ENCODE data around the gene NKAIN2.
"Not testable (repeated sequence)": the region's sequence is repeated elsewhere in the genome, so short reads cannot be mapped to it uniquely, and the experiment has no call there.

The NKAIN2 gene

DNA sequence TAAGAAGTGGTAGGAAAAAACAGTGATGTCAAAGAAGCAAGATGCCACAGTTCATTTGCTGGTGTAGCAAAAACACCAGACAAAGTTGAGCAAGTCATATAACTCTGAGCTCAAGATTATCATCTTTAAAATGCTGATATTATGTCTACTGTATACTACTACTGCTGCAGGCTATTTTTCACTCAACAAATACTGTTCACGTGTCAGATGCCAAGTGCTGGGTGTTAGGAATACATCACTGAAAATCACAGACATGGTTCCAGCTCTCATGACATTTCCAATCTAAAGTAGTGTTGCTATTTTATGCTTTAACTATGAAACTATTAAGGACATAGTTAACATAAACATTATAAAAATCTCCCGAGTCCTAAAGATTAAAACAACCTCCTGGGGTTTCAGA lies 163.0 kb downstream of the NKAIN2 start:
- no peak for DNase-seq (ENCODE audit: low spot score)

DNA sequence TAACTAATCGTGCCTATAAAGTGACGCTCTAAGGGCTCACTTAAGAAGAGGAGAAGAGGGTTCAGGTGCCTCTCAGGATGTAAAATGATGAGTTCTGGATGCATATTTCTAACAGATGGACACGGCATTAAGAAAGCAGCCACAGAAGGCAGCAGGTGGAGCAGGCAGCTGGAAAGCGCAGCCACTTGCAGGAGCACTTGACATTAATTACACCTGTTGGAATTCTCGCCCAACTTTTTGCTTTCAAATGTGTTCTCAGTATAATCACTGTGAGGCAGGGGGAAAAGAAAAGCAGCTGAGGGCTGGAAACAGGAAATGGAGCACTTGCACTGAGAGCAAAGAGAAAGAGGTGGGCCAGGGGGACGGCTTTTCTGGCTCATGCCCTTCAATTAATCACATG lies 164.2 kb downstream of the NKAIN2 start:
- no peak for DNase-seq (ENCODE audit: low spot score)

- DNase-seq (ENCODE audit: low spot score): no peak
Observed at GRCh38 chr6:123972600-123973294, 169.1 kb downstream of the NKAIN2 start.

GRCh38 chr6:123980311-123980710 lies 176.6 kb downstream of the NKAIN2 start:
- no peak for DNase-seq (ENCODE audit: low spot score)

DNA sequence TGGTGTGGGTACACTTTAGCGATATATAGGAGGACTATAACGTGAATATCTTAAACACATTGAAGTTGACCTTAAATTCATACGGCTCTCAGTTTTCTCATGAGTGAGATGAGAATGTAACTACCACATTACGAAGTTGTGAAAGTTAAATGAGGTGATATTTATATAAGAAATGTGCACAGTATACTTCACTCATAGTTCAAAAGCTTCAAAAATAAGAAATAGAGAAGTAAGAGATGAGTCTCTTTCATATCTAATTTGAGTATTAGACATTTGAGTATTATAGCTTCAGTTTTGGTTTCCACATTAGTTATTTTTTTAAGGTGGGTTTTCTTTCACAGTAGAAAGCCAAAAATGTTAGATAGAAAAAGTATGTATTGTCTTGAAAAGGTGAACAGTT lies 183.3 kb downstream of the NKAIN2 start:
- no peak for DNase-seq (ENCODE audit: low spot score)

- not testable (repeated sequence) for DNase-seq (ENCODE audit: low spot score)
Observed at GRCh38 chr6:123989918-123990317, 186.3 kb downstream of the NKAIN2 start.

DNA sequence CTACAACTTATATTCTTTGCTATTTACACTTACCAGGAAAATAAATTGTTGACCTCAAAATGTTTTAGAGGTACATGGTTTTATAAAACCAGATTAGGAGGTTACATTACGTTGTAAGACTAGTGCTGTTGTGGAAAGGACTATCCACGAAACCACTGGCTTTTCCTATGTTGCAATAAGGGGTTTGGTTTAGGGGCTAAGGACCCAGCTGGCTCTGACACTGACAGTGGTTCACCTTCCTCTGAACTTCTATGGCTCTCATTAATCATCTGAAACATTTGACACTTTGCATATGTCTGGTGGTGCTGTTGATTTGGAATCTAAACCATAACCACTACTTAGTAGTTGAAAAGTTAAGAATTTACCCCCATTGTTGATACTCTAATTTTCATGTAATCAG lies 186.7 kb downstream of the NKAIN2 start:
- no peak for DNase-seq (ENCODE audit: low spot score)

- DNase-seq (ENCODE audit: low spot score): no peak
Observed at GRCh38 chr6:123994168-123994567, 190.5 kb downstream of the NKAIN2 start.

DNA sequence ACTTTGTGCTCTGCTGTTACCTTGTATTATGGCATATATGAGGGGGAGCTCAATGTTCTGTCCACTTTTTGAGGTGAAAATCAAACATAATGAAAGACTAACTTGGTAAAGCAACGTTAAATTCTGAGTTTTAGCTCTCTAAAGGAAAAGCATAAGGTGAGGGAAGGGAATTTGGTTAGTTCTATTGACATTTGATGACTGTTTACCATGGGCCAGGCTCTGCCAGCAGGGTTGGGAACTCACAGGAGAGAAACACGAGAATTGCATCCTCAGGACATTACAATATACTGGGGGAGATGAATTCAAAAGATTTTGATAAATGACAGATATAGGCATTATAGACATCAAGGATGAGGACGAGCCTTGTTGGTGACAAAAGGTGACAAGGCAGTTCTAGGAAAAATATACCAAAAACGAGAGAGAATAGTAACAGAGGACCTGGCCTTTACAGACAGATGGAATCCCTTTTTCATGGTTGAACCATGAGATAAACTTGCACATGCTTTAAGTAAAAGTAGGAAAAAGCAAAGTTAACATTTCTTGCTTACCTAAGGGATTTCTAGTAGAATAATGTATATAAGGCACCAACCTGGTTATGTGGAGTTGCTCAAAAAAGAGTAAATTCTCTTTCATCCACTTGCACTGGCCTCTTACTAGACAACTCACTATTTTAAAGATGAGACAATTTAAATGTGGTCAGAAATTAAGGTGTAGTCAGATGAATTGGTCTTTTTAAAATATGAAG lies 191.4 kb downstream of the NKAIN2 start:
- DNase-seq (ENCODE audit: low spot score): no peak

DNA sequence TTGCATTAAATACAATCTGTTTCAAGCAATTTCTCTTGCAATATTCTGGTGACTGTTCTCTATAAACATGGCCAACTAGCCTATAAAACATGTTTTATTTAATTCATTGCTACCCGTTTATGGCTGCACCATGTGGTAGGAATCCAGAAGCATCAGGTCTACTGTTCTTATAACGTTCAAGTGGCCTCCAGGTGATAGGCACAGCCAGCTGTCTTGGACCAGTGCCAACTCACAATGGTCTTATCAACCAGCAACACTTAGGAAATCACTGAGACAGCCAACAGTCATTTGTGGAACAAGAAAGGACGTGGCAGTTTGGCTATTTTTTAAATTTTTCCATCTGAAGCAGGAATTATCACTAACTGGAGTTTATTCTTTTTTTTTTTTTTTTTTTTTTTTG lies 193.6 kb downstream of the NKAIN2 start:
- no peak for DNase-seq (ENCODE audit: low spot score)

DNA sequence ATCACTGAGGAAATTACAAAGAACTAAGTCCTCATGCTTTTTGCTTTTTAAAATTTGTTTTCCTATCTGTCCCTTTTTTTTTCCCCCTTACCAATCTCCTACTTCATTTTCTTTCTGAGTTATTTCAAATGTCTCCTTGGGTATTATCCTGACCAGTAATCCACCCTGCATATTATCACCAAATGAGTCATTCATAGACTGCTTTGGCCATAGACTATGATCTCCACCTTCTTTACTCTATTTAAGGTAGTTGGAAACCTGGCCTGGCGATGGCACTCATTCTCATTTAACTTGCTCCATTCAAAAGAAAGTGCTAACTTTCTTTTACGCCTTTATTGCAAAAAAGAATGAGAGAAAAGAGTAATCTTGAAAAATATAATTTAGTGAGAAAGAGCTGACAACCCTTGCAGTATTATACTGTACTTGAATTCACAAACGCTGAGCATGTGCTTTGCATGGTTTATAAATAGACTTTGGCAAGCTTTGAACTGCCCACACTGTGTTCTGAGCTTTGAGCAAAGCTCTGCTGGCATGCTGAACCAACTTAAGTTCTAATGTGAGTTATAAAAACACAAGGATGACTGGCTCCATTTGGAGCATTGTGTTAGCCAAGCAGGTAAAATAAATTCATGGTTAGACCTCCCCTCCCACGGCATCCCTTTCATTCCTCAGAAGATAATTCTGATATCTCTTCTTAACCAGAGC lies 198.9 kb downstream of the NKAIN2 start:
- no peak for DNase-seq (ENCODE audit: low spot score)

DNA sequence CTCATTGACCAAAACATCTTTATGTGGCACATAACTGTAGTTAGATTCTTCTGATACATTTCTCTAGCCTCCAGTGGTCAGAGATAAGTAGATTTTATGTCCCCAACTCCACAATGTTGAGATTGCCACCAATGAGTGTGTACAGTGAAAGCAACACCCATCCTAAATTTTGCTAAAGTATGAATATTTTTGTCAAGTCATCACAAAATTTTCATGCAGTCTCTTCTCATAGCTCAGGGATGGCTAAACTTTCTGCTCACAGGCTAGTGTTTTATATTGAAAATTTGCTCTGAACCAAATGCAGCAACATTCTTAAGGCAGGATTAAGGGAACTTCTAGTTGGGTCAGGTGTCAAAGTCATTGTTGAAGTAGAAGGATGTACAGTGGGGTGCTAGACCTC lies 203.6 kb downstream of the NKAIN2 start:
- no peak for DNase-seq (ENCODE audit: low spot score)

DNA sequence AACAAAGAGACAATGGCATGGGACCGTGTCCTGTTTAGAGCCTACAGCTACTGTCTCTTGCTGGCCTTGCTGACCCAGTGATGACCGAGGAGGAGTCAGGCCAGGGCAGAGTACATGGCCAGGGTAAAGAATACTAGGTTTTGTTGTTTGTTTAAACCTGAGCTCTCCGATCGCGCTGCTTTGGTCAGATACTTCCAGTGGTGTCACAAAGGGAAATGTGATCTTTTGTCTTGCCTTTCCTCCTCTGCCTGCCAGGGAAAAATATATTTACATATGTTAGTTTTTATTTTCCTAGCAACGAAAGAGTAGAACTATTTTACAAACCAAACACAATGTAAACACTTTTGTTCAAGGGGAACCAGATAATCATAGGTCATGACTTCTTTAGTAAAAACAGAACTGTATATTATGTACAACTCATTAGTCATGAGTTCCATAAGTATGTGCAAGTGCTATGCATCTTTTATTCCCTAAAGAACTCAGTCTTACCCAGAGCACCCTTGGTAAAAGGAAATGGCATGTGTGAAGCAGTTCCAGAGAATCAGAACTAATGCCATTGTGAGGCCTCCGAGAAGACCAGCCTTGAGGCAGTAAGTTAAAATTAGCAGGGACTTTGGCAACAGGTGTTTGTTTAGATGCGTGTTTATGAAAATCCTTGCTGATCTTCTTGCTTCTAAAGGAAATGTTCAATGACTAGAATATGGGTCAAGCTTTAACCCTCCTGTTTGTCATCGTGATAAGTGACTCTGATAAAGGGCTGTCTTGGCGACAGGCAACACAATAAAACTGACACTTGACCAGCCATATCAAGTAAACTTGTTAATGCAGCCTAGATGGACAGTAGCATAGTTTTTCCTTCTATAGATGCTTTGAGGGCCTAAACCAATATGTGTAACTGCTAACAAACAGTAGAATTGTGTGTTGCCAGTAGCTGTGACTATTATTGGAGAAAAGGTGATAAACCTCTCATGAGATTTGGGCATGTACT lies 204.6 kb downstream of the NKAIN2 start:
- no peak for DNase-seq (ENCODE audit: low spot score)

DNA sequence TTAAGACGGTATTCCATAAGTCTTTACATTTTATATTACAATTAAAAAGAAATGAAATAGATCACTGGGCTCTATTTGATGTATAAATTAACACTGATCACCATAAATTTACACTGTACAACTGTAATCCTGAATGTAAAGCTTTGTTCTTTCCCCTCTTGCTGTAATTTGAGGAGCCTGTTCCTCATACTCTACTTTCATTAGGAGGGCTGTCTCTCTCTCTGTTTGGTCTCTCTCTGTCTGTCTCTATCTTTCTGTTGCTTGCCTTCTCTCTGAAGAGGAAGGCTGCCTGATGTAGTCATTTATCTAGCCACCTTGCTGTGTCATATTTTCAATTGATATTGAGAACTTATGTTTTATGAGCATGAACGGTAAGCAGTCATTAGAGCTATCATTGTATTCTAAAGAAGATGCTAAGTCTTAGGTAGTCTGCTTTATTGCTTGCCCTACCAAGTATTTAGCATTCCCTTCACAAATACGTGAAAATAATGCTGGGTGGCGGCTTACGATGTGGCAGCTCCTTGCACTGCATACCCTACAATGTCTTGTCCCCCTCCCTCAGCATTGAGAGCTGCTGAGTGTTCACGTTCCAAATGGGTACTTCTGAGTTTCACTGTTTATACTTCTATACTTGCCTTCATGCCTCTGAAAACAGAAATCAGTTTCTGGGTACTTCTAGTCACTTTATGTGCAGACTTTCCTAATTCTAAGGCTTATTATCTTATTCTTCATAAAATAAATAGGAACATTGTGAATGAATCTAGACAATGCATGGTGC lies 205.5 kb downstream of the NKAIN2 start:
- no peak for DNase-seq (ENCODE audit: low spot score)

- DNase-seq (ENCODE audit: low spot score): no peak
Observed at GRCh38 chr6:124010574-124010973, 206.9 kb downstream of the NKAIN2 start.

GRCh38 chr6:124011180-124011579 lies 207.5 kb downstream of the NKAIN2 start:
- no peak for DNase-seq (ENCODE audit: low spot score)

- DNase-seq (ENCODE audit: low spot score): not testable (repeated sequence)
Observed at GRCh38 chr6:124022051-124022450, 218.4 kb downstream of the NKAIN2 start.

- no peak for DNase-seq (ENCODE audit: low spot score)
Observed at GRCh38 chr6:124022641-124023040, 219.0 kb downstream of the NKAIN2 start.

DNA sequence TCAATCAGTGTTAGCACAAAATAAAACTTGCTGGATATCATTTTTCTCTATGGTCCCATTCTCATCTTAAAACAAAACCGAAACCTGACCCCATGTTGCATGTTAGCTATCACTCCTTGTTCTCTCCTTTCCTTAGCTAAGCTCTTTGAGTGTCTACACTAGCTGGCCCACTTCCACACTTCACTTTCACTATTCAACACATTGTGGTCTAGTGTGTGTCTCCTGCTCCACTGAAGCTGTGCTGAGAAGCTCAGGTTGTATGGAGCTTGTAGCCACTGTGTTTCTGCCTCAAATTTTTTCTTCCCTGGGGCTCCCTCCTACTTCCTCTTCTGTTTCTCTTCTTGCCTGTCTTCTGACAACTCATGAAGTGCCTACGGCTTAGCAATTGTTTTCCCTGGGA lies 223.0 kb downstream of the NKAIN2 start:
- DNase-seq (ENCODE audit: low spot score): no peak

- no peak for DNase-seq (ENCODE audit: low spot score)
Observed at GRCh38 chr6:124027392-124027791, 223.7 kb downstream of the NKAIN2 start.

- no peak for DNase-seq (ENCODE audit: low spot score)
Observed at GRCh38 chr6:124028117-124028516, 224.5 kb downstream of the NKAIN2 start.

Measured in iPS-NIHi11 (cell line).